ENCODE measurements around the gene KCNK4. TPM values are rescaled to one million over a fixed set of nuclear protein-coding genes. Genes with fewer than 3 reads are reported as not detected.

Gene KCNK4
- total RNA-seq, 1 donor from 2014 or later, result 0.47 TPM

DNA sequence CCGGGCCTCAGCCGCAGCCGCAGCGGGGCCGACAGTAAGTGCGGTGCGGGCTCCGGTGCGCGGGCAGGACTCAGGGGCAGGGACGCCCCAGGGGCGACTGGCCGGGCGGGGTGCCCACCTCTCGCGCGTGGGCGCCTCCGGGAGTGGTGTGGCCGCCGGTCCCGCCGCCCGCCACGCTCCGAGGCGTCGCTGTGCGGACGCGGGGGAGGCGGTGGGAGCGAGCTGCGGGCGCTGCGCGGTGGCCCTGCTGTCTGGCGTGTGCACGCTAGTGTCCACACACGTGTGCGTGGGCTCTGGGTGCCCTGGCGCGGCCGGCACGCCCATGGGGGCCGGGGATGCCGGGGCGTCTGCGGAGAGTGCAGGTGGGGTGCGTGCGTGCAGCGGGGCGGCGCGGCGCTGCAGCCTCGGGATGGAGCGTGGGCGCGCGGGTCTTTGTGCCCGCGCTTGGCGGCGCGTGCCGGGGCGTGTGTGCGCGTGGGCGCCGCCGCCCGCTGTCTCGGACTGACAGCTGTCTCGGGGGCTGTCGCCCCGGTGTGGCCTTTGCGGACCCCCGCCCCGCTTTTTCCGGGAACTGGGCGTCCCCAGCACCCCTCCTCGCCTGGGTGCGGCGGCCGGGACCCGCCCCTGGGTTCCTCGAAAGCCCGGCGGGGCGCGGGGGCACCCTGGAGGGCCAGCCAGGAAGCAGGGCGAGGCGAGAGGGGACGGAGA, 804 bp downstream of the KCNK4 start:
- Mint-ChIP-seq H3K27ac (ENCODE audit: unreplicated experiment) (no peak overlapping the region), H3K27me3 (ENCODE audit: unreplicated experiment) (peaks cover 36% of the 10 kb centered on the region), H3K36me3 (ENCODE audit: unreplicated experiment) (peaks cover 5% of the 10 kb centered on the region), H3K4me3 (ENCODE audit: unreplicated experiment) (no peak overlapping the region), H3K9me3 (ENCODE audit: unreplicated experiment) (peaks cover 9% of the 10 kb centered on the region), H3K4me1 (ENCODE audit: low read depth, unreplicated experiment) (peaks cover 2% of the 10 kb centered on the region)
- TF ChIP-seq, protein P1, sequence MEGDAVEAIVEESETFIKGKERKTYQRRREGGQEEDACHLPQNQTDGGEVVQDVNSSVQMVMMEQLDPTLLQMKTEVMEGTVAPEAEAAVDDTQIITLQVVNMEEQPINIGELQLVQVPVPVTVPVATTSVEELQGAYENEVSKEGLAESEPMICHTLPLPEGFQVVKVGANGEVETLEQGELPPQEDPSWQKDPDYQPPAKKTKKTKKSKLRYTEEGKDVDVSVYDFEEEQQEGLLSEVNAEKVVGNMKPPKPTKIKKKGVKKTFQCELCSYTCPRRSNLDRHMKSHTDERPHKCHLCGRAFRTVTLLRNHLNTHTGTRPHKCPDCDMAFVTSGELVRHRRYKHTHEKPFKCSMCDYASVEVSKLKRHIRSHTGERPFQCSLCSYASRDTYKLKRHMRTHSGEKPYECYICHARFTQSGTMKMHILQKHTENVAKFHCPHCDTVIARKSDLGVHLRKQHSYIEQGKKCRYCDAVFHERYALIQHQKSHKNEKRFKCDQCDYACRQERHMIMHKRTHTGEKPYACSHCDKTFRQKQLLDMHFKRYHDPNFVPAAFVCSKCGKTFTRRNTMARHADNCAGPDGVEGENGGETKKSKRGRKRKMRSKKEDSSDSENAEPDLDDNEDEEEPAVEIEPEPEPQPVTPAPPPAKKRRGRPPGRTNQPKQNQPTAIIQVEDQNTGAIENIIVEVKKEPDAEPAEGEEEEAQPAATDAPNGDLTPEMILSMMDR (IDR thresholded peaks at IDR 0.05; ENCODE audit: partially characterized antibody, unreplicated experiment), result no peak
- DNase-seq, result no peak

GRCh38 chr11:64292460-64293254, 1.6 kb downstream of the KCNK4 start:
- Mint-ChIP-seq H3K4me1 (ENCODE audit: low read depth, unreplicated experiment) (peaks cover 4% of the 10 kb centered on the region), H3K27ac (ENCODE audit: unreplicated experiment) (no peak overlapping the region), H3K9me3 (ENCODE audit: unreplicated experiment) (peaks cover 9% of the 10 kb centered on the region), H3K27me3 (ENCODE audit: unreplicated experiment) (peaks cover 40% of the 10 kb centered on the region), H3K4me3 (ENCODE audit: unreplicated experiment) (peak overlapping the region; percentile 49), H3K36me3 (ENCODE audit: unreplicated experiment) (peaks cover 5% of the 10 kb centered on the region)
- TF ChIP-seq, protein P1 (IDR thresholded peaks at IDR 0.05; ENCODE audit: partially characterized antibody, unreplicated experiment), result no peak
- DNase-seq, result peak; percentile 48

DNA sequence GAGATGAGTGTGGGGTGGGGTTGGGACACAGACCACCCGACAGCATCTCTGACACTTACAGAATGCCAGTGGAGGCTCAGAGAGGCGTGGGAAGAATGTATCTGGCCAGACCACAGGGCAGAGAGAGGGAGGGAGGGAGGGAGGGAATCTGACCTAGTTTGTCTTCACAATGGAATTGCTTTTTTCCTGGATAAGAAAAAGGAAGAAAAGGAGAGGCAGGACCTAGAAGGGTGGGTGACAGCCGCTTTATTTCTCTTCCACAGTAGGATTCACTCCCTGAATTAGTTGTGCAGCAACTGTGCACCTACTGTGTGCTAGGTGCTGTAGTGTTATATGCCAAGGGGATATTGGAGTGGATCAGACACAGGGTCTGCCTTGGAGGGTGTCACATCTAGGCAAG, 3.7 kb downstream of the KCNK4 start:
- Mint-ChIP-seq H3K9me3 (ENCODE audit: unreplicated experiment) (peaks cover 8% of the 10 kb centered on the region), H3K36me3 (ENCODE audit: unreplicated experiment) (peaks cover 5% of the 10 kb centered on the region), H3K4me1 (ENCODE audit: low read depth, unreplicated experiment) (peaks cover 4% of the 10 kb centered on the region), H3K27me3 (ENCODE audit: unreplicated experiment) (peaks cover 50% of the 10 kb centered on the region), H3K27ac (ENCODE audit: unreplicated experiment) (no peak overlapping the region), H3K4me3 (ENCODE audit: unreplicated experiment) (peak overlapping the region; percentile 42)
- TF ChIP-seq, protein P1 (IDR thresholded peaks at IDR 0.05; ENCODE audit: partially characterized antibody, unreplicated experiment), result no peak
- DNase-seq, result no peak

- H3K4me3 Mint-ChIP-seq (ENCODE audit: unreplicated experiment), result no peak overlapping the region
- H3K4me1 Mint-ChIP-seq (ENCODE audit: low read depth, unreplicated experiment), result peaks cover 2% of the 10 kb centered on the region
- peaks cover 10% of the 10 kb centered on the region for H3K9me3 Mint-ChIP-seq (ENCODE audit: unreplicated experiment)
- H3K36me3 Mint-ChIP-seq (ENCODE audit: unreplicated experiment), result peaks cover under 1% of the 10 kb centered on the region
- no peak for DNase-seq
- H3K27ac Mint-ChIP-seq (ENCODE audit: unreplicated experiment), result no peak overlapping the region
- TF ChIP-seq, protein P1 (IDR thresholded peaks at IDR 0.05; ENCODE audit: partially characterized antibody, unreplicated experiment), result no peak
- H3K27me3 Mint-ChIP-seq (ENCODE audit: unreplicated experiment), result peaks cover 50% of the 10 kb centered on the region
Observed at GRCh38 chr11:64295760-64296159, 4.7 kb downstream of the KCNK4 start.

DNA sequence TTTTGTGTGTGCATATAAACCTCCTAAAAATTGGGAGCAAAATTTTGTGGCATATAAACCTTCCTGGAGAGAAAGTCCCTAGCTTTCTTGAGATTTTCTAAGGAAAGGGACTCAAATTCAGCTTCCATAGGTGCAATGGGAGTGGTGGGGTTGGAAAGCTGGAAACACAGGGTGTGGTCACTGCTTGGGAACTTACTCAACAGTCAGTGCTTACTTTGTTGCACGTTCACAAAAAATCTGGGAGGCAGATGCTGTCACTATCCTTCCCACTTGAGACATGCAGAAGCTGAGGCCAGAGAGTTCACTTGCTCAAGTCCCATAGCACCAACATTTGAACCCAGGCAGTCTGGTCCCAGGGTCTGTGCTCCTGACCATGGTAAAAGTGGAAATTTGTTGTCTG, 5.1 kb downstream of the KCNK4 start:
- peaks cover 10% of the 10 kb centered on the region for H3K9me3 Mint-ChIP-seq (ENCODE audit: unreplicated experiment)
- DNase-seq, result no peak
- no peak overlapping the region for H3K4me3 Mint-ChIP-seq (ENCODE audit: unreplicated experiment)
- TF ChIP-seq, protein P1 (IDR thresholded peaks at IDR 0.05; ENCODE audit: partially characterized antibody, unreplicated experiment), result no peak
- H3K27ac Mint-ChIP-seq (ENCODE audit: unreplicated experiment), result no peak overlapping the region
- no peaks in the 10 kb centered on the region for H3K36me3 Mint-ChIP-seq (ENCODE audit: unreplicated experiment)
- peaks cover 49% of the 10 kb centered on the region for H3K27me3 Mint-ChIP-seq (ENCODE audit: unreplicated experiment)
- peaks cover 2% of the 10 kb centered on the region for H3K4me1 Mint-ChIP-seq (ENCODE audit: low read depth, unreplicated experiment)
